Measurements from ENCODE around the gene TMEM175.

DNA sequence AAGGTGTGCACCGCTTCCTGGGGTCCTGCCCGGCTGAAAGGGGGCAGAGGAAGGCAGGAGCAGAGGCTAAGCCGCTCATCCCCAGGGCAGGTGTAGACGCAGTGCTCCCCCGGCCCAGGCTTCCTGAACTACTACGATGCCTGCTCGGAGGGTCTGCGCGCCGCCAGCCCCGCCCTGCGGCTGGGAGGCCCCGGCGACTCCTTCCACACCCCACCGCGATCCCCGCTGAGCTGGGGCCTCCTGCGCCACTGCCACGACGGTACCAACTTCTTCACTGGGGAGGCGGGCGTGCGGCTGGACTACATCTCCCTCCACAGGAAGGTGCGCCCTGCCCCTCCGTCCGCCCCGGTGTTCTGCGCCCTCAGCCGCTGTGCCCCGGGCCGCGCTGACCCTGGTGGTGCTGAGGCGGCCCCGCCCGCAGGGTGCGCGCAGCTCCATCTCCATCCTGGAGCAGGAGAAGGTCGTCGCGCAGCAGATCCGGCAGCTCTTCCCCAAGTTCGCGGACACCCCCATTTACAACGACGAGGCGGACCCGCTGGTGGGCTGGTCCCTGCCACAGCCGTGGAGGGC is 69.4 kb downstream of the TMEM175 start:
- TF ChIP-seq POLR2A (IDR thresholded peaks at IDR 0.05; ENCODE audit: low read length) (peak; percentile 30), GATA1 (IDR thresholded peaks at IDR 0.05; ENCODE audit: low read depth, low read length) (no peak)
